Hepatocyte (in vitro differentiated cells): ENCODE measurements around the gene TAF10. TPM values are rescaled to one million over a fixed set of nuclear protein-coding genes. Genes with fewer than 3 reads are reported as not detected.

Source experiments
- DNase-seq: peaks from one replicate; pipeline ENCODE4 v3.0.0-alpha.2; 2016; ENCODE audit warnings: low spot score
- H2AFZ ChIP-seq: fragments of 200-600 bp; sonication (generic); 2 replicates; pipeline ENCODE4 v1.6.0; 2016; ENCODE audit warnings: antibody characterized with exemption, mild to moderate bottlenecking
- H3K27ac ChIP-seq: fragments of 200-600 bp; sonication (generic); 2 replicates; pipeline ENCODE4 v1.5.1; 2016; ENCODE audit warnings: mild to moderate bottlenecking
- H3K27me3 ChIP-seq: fragments of 200-600 bp; sonication (generic); 2 replicates; pipeline ENCODE4 v1.6.1; 2016
- H3K36me3 ChIP-seq: fragments of 200-600 bp; sonication (generic); replicated peaks from 2 replicates; pipeline ENCODE4 v1.5.1; 2016; ENCODE audit warnings: low read depth; ENCODE audit not compliant: insufficient read depth
- H3K4me1 ChIP-seq: fragments of 200-600 bp; sonication (generic); 2 replicates; pipeline ENCODE4 v1.5.1; 2016; ENCODE audit warnings: mild to moderate bottlenecking, moderate library complexity; ENCODE audit not compliant: insufficient read depth
- H3K4me2 ChIP-seq: fragments of 200-600 bp; sonication (generic); 2 replicates; pipeline ENCODE4 v1.6.0; 2016
- H3K4me3 ChIP-seq: fragments of 200-600 bp; sonication (generic); 2 replicates; pipeline ENCODE4 v1.5.1; 2016; ENCODE audit warnings: mild to moderate bottlenecking
- H3K79me2 ChIP-seq: fragments of 200-600 bp; sonication (generic); 2 replicates; pipeline ENCODE4 v1.6.0; 2017; ENCODE audit warnings: mild to moderate bottlenecking
- H3K9me2 ChIP-seq: fragments of 200-600 bp; sonication (generic); replicated peaks from 2 replicates; pipeline ENCODE4 v1.6.0; 2017; ENCODE audit warnings: mild to moderate bottlenecking; ENCODE audit not compliant: insufficient read depth
- H3K9me3 ChIP-seq: fragments of 200-600 bp; sonication (generic); 2 replicates; pipeline ENCODE4 v1.5.1; 2016; ENCODE audit warnings: low read depth, mild to moderate bottlenecking
- H4K20me1 ChIP-seq: fragments of 200-600 bp; sonication (generic); 2 replicates; pipeline ENCODE4 v1.6.0; 2016; ENCODE audit warnings: mild to moderate bottlenecking; ENCODE audit not compliant: insufficient read depth, poor library complexity, severe bottlenecking
- EZH2 ChIP-seq: fragments of 200-600 bp; sonication (generic); IDR thresholded peaks from 2 replicates; pipeline ENCODE4 v1.6.1; 2016; ENCODE audit warnings: antibody characterized with exemption, mild to moderate bottlenecking, borderline replicate concordance
- EZH2phosphoT487 ChIP-seq: fragments of 200-600 bp; sonication (generic); IDR thresholded peaks from one replicate; pipeline ENCODE4 v1.6.1; 2018; ENCODE audit warnings: antibody characterized with exemption, mild to moderate bottlenecking, low read depth, moderate library complexity; ENCODE audit not compliant: unreplicated experiment, severe bottlenecking
- WGBS: methylation state at CpG from one replicate; pipeline ENCODE4 v1.1.6; 2016; ENCODE audit warnings: low lambda C conversion rate; ENCODE audit errors: missing lambda C conversion rate; 5-methylcytosine and 5-hydroxymethylcytosine counted together
- polyA plus RNA-seq: library from polyadenylated mRNA; unstranded; fragments of >200 nt; fragmentation: Nextera tagmentation; extraction: Ambion mirVana; gene quantifications from 2 replicates; pipeline ENCODE4 v1.2.1, GENCODE V29; 2016
- total RNA-seq: library from RNA; depleted of rRNA; stranded (reverse); fragments of >200 nt; gene quantifications from 2 replicates; pipeline ENCODE4 v1.2.3, GENCODE V29; 2014
- TF ChIP-seq, protein P1 (sequence below): fragments of 200-600 bp; sonication (generic); IDR thresholded peaks from 2 replicates; pipeline ENCODE4 v1.5.1; 2016; ENCODE audit warnings: antibody characterized with exemption, mild to moderate bottlenecking; ENCODE audit not compliant: poor library complexity

Gene TAF10
- total and polyA plus RNA-seq, 2 experiments from 2014 or later, result 33.3 to 295 TPM

DNA sequence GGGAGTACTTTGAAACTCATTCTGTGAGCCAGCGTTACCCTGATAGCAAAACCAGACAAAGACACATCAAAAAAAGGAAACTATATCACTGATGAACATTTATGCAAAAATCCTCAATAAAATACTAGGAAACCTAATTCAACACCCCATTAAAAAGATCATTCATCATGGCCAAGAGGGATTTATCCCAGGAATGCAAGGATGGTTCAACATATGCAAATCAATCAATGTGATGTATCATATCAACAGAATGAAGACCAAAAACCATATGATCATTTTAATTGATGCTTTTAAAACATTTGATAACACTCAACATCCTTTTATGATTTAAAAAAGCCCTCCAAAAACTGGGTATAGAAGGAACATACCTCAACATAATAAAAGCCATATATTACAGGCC is 28.4 kb downstream of the TAF10 start:
- Histone ChIP-seq H3K27me3 (no peaks in the 10 kb centered on the region), H3K4me1 (no peaks in the 10 kb centered on the region), H3K4me2 (no peak overlapping the region), H3K27ac (no peak overlapping the region), H2AFZ (no peak overlapping the region), H3K79me2 (no peaks in the 10 kb centered on the region), H4K20me1 (no peaks in the 10 kb centered on the region), H3K9me3 (peaks cover 10% of the 10 kb centered on the region), H3K36me3 (no peaks in the 10 kb centered on the region), H3K9me2 (no peaks in the 10 kb centered on the region), H3K4me3 (no peak overlapping the region)
- 100% methylated on average over 1 of the region's 1 CpG for WGBS
- TF ChIP-seq EZH2phosphoT487 (no peak), EZH2 (no peak)
- TF ChIP-seq, protein P1, sequence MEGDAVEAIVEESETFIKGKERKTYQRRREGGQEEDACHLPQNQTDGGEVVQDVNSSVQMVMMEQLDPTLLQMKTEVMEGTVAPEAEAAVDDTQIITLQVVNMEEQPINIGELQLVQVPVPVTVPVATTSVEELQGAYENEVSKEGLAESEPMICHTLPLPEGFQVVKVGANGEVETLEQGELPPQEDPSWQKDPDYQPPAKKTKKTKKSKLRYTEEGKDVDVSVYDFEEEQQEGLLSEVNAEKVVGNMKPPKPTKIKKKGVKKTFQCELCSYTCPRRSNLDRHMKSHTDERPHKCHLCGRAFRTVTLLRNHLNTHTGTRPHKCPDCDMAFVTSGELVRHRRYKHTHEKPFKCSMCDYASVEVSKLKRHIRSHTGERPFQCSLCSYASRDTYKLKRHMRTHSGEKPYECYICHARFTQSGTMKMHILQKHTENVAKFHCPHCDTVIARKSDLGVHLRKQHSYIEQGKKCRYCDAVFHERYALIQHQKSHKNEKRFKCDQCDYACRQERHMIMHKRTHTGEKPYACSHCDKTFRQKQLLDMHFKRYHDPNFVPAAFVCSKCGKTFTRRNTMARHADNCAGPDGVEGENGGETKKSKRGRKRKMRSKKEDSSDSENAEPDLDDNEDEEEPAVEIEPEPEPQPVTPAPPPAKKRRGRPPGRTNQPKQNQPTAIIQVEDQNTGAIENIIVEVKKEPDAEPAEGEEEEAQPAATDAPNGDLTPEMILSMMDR, result no peak
- DNase-seq, result no peak

DNA sequence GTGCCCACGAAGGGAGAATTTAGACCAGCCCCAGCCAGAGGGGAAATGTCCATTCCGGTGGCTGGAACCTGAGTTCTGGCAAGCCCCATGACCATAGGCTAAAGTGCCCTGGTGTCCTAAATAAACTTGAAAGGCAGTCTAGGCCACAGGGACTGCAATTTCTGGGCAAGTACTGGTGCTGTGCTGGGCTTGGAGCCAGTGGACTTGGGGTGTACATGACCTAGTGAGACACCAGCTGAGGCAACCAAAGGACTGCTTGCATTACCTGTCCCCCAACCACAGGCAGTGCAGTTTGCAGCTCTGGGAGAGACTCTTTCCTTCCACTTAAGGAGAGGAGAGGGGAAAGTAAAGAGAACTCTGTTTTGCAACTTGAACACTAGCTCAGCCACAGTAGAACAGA is 32.3 kb downstream of the TAF10 start:
- Histone ChIP-seq H3K4me2 (no peak overlapping the region), H3K9me3 (peaks cover 10% of the 10 kb centered on the region), H3K79me2 (no peaks in the 10 kb centered on the region), H3K4me1 (peaks cover 3% of the 10 kb centered on the region), H3K27ac (no peak overlapping the region), H3K4me3 (no peak overlapping the region), H3K36me3 (no peaks in the 10 kb centered on the region), H3K9me2 (no peaks in the 10 kb centered on the region), H2AFZ (no peak overlapping the region), H4K20me1 (no peaks in the 10 kb centered on the region), H3K27me3 (no peaks in the 10 kb centered on the region)
- DNase-seq, result no peak
- TF ChIP-seq EZH2 (no peak), EZH2phosphoT487 (no peak)
- TF ChIP-seq, protein P1, result no peak
- no CpG with 5 or more reads among the region's 2 CpGs for WGBS

DNA sequence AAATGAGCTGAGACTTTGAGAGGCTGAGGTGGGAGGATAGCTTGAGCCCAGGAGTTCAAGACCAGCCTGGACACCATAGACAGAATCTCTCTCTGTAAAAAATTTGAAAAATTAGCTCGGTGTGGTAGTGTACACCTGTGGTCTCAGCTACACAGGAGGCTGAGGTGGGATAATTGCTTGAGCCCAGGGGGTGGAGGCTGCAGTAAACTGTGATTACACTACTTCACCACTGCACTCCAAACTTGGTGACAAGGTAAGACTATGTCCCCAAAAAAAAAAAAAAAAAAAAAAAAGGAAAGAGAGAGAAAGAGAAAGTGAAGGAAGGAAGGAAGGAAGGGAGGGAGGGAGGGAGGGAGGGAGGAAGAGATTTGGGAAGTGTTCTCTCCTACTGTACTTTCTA is 33.9 kb downstream of the TAF10 start:
- Histone ChIP-seq H3K9me2 (no peaks in the 10 kb centered on the region), H3K27ac (peak overlapping the region; percentile 91), H3K4me1 (peaks cover 3% of the 10 kb centered on the region), H3K4me3 (no peak overlapping the region), H3K4me2 (no peak overlapping the region), H3K79me2 (no peaks in the 10 kb centered on the region), H2AFZ (no peak overlapping the region), H3K36me3 (no peaks in the 10 kb centered on the region), H3K27me3 (no peaks in the 10 kb centered on the region), H4K20me1 (no peaks in the 10 kb centered on the region), H3K9me3 (no peaks in the 10 kb centered on the region)
- WGBS, result 91% methylated on average over 1 of the region's 1 CpG
- TF ChIP-seq, protein P1, result no peak
- TF ChIP-seq EZH2, result no peak
- no peak for TF ChIP-seq EZH2phosphoT487
- DNase-seq, result no peak
